Tibial nerve (tissue), 4 donors: ENCODE measurements around the gene CD300A.

Experiments
- CTCF ChIP-seq, 5 experiments: fragments of 200-600 bp in 3 of 5; fragments of 450-650 bp in 2 of 5; sonication (generic) in 3 of 5; IDR thresholded peaks; one replicate each; pipeline ENCODE4 v1.5.1; 2016 to 2019; ENCODE audit warnings: antibody characterized with exemption in 5 of 5, mild to moderate bottlenecking in 3 of 5, moderate library complexity in 2 of 5
- EP300 ChIP-seq, 2 donors: sonication (generic); formaldehyde crosslinking; IDR thresholded peaks; one replicate each; pipeline ENCODE4 v1.6.1; 2017; ENCODE audit warnings: antibody characterized with exemption in 2 of 2, mild to moderate bottlenecking in 1 of 2
- POLR2A ChIP-seq, 2 donors: fragments of 450-650 bp; IDR thresholded peaks; one replicate each; pipeline ENCODE4 v1.6.1; 2017; ENCODE audit warnings: antibody characterized with exemption in 2 of 2, mild to moderate bottlenecking in 2 of 2, moderate library complexity in 2 of 2

- TF ChIP-seq CTCF (IDR thresholded peaks at IDR 0.05) (no peak), POLR2A (IDR thresholded peaks at IDR 0.05) (no peak), EP300 (IDR thresholded peaks at IDR 0.05) (no peak)
Measured at GRCh38 chr17:74477411-74477810, 11.0 kb downstream of the CD300A start.
